HEK293 (cell line): Measurements from ENCODE around the gene VPS9D1.

Experiments
- KLF8 ChIP-seq: fragments of 450-650 bp; formaldehyde crosslinking; IDR thresholded peaks from 2 replicates; pipeline ENCODE4 v1.5.1; 2016; ENCODE audit warnings: missing biosample characterization, missing genetic modification characterization
- ZFP3 ChIP-seq: fragments of 450-650 bp; formaldehyde crosslinking; IDR thresholded peaks from 2 replicates; pipeline ENCODE4 v1.5.1; 2016; ENCODE audit warnings: low read depth, missing biosample characterization, missing genetic modification characterization
- ZFP69B ChIP-seq: fragments of 450-650 bp; formaldehyde crosslinking; IDR thresholded peaks from 2 replicates; pipeline ENCODE4 v1.5.1; 2016; ENCODE audit warnings: missing biosample characterization, missing genetic modification characterization
- ZNF274 ChIP-seq, 2 experiments: fragments of 200-500 bp in 1 of 2; fragments of 450-650 bp in 1 of 2; sonication (Bioruptor generic) in 1 of 2; formaldehyde crosslinking in 1 of 2; IDR thresholded peaks; 2 replicates each; pipeline versions ENCODE4 v1.5.1 to v1.6.1; 2014 to 2016; ENCODE audit warnings: borderline replicate concordance in 1 of 2, inconsistent platforms in 1 of 2, low read length in 1 of 2, missing biosample characterization in 1 of 2, missing genetic modification characterization in 1 of 2
- ZNF311 ChIP-seq: fragments of 450-650 bp; formaldehyde crosslinking; IDR thresholded peaks from 2 replicates; pipeline ENCODE4 v1.5.1; 2017; ENCODE audit warnings: missing biosample characterization, missing genetic modification characterization, borderline replicate concordance
- ZNF416 ChIP-seq: fragments of 450-650 bp; formaldehyde crosslinking; IDR thresholded peaks from 2 replicates; pipeline ENCODE4 v1.5.1; 2016; ENCODE audit warnings: missing biosample characterization, missing genetic modification characterization
- ZNF514 ChIP-seq: fragments of 450-650 bp; formaldehyde crosslinking; IDR thresholded peaks from 2 replicates; pipeline ENCODE4 v1.5.1; 2016; ENCODE audit warnings: missing biosample characterization, missing genetic modification characterization
- TF ChIP-seq, protein P1 (sequence below): fragments of 450-650 bp; formaldehyde crosslinking; IDR thresholded peaks from 2 replicates; pipeline ENCODE4 v1.5.1; 2016; ENCODE audit warnings: missing biosample characterization, missing genetic modification characterization
- TF ChIP-seq, protein P2 (sequence below): fragments of 450-650 bp; formaldehyde crosslinking; IDR thresholded peaks from 2 replicates; pipeline ENCODE4 v1.5.1; 2016; ENCODE audit warnings: missing biosample characterization, missing genetic modification characterization

DNA sequence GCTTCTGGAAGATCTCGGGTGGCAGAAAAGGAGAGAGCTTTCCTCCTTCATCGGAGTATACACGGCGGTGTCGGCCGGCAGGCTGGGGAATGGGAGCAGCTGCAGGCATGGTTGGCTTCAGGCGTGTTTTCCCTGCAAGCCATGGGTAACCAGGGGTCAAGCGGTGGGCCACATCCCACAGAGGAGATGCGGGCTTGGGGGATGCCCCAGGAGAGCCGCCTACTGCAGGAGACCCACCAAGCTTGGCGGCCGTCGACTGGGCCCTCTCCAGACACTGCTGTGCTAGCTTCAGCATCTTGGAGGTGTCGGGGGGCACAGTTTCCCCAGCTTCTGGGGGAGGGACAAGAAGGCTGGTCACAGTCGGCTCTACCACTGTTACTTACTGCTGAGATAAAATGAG, 4.2 kb downstream of the VPS9D1 start:
- TF ChIP-seq, protein P1, sequence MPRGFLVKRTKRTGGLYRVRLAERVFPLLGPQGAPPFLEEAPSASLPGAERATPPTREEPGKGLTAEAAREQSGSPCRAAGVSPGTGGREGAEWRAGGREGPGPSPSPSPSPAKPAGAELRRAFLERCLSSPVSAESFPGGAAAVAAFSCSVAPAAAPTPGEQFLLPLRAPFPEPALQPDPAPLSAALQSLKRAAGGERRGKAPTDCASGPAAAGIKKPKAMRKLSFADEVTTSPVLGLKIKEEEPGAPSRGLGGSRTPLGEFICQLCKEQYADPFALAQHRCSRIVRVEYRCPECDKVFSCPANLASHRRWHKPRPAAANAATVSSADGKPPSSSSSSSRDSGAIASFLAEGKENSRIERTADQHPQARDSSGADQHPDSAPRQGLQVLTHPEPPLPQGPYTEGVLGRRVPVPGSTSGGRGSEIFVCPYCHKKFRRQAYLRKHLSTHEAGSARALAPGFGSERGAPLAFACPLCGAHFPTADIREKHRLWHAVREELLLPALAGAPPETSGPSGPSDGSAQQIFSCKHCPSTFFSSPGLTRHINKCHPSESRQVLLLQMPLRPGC (tag by site-specific recombination) = no peak
- TF ChIP-seq, protein P2, sequence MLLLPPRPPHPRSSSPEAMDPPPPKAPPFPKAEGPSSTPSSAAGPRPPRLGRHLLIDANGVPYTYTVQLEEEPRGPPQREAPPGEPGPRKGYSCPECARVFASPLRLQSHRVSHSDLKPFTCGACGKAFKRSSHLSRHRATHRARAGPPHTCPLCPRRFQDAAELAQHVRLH (tag by site-specific recombination) = no peak
- TF ChIP-seq ZNF311 (tag by site-specific recombination) (no peak), KLF8 (tag by site-specific recombination) (no peak), ZNF274 (IDR thresholded peaks at IDR 0.05; ENCODE audit: low read length) (no peak), ZNF274 (tag by site-specific recombination; IDR thresholded peaks at IDR 0.05; ENCODE audit: borderline replicate concordance) (no peak), ZNF416 (tag by site-specific recombination) (no peak), ZFP69B (tag by site-specific recombination) (no peak), ZNF514 (tag by site-specific recombination) (no peak), ZFP3 (tag by site-specific recombination) (no peak)
